Midbrain (tissue), 1 donor: ENCODE results near the gene RXRG.
A peak's percentile ranks its signal among the peaks of the same experiment; 100 is the strongest.
"Not testable (repeated sequence)": the region's sequence is repeated elsewhere in the genome, so short reads cannot be mapped to it uniquely, and the experiment has no call there.

Experiments used
- DNase-seq: peaks from one replicate; lab custom pipeline; 2025; lab: John Stamatoyannopoulos, UW

The RXRG gene

DNA sequence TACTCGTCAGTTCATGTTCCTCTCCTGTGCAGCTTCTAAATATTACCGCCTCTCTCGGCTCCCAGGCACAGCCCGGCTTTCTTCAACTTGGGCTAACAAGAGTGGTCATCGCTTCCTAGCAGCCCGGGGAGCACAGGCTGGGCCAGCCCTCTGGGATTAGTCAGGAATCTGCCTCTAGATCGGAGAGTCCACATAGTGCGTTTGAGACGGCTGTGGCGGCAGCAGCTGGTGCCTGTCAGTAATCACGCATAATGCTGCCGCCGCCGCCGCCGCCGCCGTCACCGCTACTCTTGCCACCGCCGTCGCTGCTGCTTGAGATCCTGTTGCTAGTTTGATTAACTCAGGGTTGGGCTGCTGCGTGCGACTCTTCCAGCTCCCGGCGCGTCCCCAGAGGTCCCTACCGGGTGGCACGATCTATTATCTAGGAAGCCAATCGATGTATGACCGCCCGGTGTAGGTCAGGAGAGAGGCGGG lies at the start of gene RXRG:
TSS of gene RXRG (minus strand) at position 230 of the 474 bp plus-strand sequence. CDS start 233 bp downstream, outside the sequence.
- DNase-seq: peak; percentile 38

DNA sequence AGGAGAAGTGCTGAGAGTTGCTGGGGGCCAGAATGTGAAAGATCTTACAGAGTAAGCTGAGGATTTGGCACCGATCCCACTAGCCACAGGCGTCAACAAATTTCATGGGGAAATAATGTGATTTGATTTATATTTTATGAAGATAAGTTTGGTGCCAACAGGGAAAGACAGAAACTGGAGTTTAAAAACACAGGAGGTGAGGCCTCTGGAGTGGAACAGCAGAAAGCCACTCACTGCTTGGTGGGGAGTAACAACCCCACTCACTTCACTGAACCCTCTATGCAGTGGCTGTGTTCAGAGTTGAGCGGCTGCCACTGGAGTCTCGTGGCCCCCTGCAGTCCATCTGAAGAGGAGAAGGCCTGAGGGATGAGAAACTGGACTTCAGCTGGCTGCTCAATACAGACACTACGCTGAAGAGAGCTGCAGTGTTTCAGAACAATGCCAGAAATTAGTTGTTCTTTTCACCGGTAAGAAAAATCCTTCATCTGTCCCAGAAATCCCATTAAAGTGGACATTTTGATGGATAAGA lies 48.0 kb upstream of the RXRG start:
- no peak for DNase-seq

GRCh38 chr1:165490175-165490574 lies 45.2 kb upstream of the RXRG start:
- DNase-seq: no peak

- DNase-seq: no peak
These were observed 43.0 kb upstream of the RXRG start for GRCh38 chr1:165487921-165488320.

DNA sequence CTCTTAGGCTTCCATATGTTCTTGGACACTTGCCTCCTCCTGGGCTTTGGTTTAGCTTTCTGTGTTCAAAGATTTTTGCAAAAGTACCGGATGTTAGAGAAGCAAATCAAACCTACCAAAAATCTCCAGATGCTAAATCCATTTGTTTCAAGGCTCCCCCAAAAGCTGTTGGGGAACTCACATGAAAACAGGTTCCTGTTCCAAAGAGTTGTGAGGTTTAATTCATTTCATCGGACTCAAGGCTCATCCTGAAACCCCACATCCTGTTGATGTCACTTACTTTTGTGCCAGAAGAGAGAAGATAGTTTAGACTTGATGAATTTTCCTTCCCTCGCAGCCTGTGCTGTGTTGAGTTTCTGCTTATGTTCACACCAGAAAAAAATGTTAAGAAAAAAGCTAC lies 41.7 kb upstream of the RXRG start:
- DNase-seq: no peak

DNA sequence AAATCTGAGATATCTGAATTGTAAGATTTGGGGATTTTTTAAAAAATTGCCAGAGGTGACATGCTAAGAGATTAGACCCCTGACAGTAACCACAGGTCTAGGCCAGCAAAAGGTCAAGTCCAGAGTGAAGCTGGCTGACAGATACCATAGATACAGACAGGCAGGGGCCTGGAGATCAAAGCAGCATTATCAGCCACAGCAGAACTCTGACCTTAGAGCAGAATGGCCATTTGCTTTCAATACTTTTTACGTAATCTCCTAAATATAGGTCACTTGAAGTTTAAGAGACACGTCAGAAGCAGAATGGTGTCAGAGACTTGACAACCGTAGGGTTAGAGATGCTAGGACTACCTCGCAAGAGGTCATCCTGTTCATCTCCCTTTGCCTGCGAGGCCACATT lies 40.8 kb upstream of the RXRG start:
- DNase-seq: no peak

DNA sequence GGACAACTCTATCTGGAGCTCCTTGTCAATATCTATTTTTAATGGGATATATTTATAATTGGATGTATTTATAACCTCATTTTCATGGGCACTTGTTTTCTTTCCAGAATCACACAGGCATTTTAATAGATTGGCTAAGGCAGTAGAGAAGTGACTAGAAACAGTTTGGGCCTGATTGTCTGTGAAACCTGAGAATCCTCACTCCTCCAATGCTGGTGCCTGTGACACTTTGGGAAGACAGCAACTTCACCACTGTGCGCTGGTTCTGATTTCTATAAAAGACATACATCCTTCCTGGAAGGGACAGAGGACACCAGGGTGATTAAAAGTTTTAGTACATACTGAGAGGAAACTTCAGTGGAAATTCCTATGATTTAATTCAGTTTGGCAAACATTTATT lies 39.6 kb upstream of the RXRG start:
- no peak for DNase-seq

- DNase-seq: no peak
These were observed 38.5 kb upstream of the RXRG start for GRCh38 chr1:165483412-165483811.

DNA sequence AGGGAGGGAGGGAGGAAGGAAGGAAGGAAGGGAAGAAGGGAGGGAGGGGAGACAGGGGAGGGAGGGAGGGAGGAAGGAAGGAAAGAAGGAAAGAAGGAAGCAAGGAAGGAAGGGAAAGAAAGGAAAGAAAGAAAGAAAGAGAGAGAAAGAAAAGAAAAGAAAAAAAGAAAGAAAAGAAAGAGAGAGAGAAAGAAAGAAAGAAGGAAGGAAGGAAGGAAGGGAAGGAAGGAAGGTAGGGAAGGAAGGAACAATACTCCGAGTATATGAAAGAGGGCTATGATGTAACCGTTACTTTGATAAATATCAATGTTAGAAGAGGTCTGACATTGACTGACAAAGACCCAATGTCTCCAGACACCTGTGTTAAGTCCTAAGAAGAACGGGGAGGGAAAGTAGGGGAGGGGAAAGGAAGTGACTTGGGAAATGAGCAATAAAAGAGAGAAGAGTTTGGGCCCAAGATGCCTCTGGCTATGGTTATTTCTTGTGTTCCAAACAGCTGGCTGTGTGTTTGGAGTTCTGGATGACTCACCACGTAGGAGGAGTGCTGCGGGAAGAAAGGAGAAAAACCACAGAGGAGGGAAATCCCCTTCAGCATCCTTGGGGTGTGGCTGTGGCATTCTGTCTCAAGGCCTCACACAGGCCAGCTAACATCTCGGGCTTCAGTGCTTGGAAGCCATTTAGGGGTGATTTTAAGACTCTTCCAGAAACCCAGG lies 37.0 kb upstream of the RXRG start:
- no peak for DNase-seq

- no peak for DNase-seq
These were observed 31.9 kb upstream of the RXRG start for GRCh38 chr1:165476776-165477175.

DNA sequence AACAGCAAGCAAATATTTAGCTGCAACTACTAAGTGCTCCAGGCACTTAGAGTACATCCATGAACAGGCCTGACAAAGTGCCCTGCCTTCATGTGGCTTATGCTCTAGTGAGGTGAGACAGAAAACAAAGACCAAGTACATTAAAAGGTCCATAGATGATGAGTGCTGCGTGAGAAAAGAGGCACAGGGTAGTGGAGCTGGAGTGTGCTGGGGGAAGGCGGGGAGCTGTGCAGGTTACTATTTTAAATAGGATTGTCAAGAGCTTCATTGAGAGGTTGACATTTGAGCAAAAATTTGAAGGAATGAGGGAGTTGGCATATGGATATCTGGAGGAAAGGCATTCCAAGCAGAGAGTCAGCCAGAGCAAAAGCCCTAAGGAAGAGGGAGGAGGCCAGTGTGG lies 29.3 kb upstream of the RXRG start:
- no peak for DNase-seq

- no peak for DNase-seq
These were observed 28.2 kb upstream of the RXRG start for GRCh38 chr1:165473081-165473480.

DNA sequence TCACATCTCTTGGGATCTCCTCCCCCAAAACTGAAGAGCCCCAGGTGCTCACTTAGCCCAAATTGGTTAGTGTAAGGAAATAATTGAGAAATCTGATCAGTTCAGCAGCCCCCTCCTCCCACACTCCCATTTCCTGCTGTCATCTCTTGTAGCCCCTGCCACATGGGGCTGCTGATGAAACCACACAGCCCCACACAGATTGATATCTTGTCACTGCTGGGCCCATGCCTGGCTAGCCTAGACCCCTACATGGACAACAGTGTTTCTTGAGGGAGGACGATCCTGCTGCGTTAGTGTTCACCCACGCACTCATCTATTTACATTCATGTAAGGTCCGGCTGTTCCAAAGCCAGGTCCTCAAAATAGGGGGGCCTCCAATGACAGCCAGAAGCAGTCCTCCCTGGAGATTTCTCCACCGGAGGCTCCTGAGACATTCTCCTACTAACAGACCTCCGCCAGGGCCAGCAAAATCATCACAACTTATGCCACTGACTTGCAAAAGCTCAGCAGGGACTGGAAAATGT lies 23.9 kb upstream of the RXRG start:
- no peak for DNase-seq

DNA sequence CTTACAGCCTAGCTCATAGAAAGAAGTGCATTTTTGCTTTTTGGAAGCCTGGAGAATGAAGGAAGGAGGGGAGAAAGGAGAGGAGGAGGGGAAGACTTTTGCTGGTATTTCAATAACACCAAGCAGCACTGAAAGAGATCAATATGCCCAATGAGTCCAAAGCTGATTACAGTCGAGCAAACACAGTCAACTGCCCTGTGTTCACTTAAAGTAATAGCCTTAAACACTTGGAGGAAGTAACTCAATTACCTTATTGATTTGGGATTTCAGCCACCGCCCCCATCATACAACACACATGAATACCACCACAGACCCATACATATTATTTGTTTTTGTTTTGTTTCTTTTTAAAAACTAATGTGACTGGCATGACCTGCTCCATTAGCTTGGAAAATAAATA lies 23.3 kb upstream of the RXRG start:
- no peak for DNase-seq

- DNase-seq: peak; percentile 4
These were observed 22.8 kb upstream of the RXRG start for GRCh38 chr1:165467706-165468105.

DNA sequence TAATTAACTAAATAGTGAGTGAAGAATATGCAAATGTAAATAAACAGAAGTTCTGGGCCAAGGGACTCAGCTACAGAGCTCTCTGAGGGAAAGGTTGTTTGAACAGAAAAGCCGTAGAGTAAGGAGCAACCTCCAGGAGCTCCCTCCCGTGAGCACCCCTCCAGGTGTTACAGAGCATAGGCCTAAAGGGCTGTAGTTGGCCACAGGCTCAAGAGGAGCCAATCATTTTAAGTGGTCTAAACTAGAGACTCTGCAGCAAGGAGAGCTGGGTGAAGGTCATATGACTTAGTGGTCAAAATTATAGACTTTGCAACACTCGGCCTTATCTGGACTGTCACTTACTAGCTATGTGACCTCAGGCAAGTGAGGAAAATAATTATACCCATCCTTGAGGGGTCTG lies 19.1 kb upstream of the RXRG start:
- DNase-seq: no peak

DNA sequence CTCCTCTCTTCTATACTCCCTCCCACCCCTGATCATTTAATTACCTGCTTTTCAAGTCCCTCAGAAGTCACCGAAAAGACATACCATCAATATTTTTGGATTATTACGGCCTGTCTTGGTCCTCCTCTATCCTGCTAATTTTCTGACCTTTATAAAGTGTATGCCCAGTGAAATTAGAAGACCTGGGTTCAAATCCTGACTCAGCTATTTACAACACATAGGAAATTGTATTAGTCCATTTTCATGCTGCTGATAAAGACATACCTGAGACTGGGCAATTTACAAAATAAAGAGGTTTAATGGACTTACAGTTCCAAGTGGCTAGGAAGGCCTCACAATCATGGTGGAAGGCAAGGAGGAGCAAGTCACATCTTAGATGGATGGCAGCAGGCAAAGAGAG lies 14.8 kb upstream of the RXRG start:
- DNase-seq: not testable (repeated sequence)

- no peak for DNase-seq
These were observed 11.9 kb upstream of the RXRG start for GRCh38 chr1:165456861-165457260.

- DNase-seq: no peak
These were observed 11.2 kb upstream of the RXRG start for GRCh38 chr1:165456114-165456513.

DNA sequence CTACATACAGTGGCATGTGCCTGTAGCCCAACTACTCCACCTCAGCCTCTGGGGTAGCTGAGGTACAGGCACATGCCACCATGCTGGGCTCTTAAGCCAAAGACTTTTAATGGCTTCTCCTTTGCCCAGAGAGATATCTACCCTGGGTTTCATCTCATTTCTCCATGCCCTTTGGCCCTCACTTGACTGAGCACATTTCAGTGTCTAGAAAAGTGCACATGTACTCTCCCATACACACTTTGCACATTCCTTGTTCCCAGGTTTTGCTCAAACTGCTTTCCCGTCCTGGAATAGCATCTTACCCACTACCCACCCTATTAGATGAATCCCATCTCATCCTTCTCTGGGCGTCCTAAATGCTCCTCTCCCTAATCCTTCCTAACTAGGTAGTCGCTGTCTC lies 10.2 kb upstream of the RXRG start:
- no peak for DNase-seq

DNA sequence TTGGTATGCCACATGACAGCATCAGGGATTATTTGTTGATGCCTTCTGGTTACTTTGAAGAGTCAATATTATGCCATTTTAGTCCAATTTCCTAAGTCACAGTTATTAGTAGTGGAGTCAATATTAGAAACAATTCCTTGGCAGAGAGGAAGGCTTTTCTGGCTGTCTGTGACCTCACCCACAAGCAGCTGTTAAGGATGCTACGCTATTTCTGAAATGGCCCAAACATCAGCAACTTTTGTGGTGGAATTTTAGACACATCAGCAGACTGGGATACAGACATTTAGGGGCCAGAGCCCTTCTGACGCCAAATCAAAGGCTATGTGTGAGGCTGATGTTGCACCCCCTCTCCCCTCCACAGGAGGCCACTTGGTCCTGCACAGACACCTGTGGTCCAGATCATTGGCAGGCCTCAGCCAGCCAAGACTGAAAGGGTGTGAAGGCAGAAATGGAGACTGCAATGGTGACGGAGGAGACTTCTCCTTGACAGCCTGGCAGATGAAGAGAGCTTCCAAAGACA lies 9.2 kb upstream of the RXRG start:
- no peak for DNase-seq

DNA sequence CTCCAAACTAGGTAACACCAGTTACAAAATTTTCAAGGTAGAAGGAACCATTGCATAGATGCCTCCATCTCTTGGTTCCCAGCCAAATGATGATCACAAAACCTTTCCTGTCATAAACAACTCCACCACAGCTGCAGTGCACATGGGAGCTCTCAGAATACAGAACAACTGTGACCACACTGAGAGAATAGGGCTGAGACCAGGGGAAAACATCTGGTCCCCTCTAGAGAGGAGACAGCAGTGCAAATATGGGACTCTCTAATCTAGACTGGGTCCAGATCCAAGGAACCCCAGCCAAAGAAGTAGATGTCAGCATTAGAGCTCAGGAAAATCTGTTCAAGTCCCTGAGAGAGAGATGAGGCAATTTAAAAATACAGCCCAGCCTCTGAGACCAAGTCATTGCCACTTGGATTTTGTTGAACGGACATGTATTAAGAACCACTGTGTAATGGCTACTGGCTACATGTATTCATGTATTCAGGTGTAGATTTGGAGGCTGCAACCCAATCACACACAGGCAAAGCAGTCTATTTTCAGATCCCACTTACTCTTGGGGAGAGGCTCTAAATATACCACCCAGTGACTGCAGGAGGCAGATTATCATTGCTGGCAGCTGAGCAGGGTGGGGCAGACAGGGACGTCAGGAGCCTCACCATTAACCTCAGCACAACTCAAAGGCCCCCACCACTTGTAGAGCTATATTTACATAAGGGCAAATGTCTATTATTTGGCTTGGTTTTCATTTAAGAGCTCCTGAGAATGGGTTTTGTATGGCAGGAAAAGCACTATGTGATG lies 7.6 kb upstream of the RXRG start:
- no peak for DNase-seq

DNA sequence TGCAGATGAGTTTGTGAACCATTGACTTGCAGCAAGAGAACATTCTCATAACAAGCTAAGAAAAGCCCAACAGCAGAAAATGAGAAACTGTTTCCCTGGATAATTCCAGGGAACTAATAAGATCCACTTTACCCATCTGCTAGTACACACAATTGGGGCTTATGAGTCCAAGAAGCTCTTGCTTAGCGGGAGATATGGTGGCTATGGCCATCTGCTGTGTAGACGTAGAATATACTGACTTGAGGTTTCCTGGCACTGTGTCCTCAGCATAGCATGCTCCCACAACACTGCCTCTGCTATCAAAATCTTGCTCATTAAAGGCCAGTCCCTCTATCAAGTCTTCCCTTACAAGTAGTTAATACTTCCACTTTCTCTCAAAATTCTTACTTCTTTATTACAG lies 6.8 kb upstream of the RXRG start:
- no peak for DNase-seq
